Measurements from ENCODE around the gene ERRFI1.

- TF ChIP-seq FOXP2 (optimal IDR thresholded peaks at IDR 0.05; ENCODE audit: borderline replicate concordance, extremely low read depth, extremely low read length, insufficient read depth) (no peak), POLR2AphosphoS5 (IDR thresholded peaks at IDR 0.05; ENCODE audit: low read depth, low read length) (no peak; the same call in 1 of the 2 replicates)
- TF ChIP-seq, protein P1, sequence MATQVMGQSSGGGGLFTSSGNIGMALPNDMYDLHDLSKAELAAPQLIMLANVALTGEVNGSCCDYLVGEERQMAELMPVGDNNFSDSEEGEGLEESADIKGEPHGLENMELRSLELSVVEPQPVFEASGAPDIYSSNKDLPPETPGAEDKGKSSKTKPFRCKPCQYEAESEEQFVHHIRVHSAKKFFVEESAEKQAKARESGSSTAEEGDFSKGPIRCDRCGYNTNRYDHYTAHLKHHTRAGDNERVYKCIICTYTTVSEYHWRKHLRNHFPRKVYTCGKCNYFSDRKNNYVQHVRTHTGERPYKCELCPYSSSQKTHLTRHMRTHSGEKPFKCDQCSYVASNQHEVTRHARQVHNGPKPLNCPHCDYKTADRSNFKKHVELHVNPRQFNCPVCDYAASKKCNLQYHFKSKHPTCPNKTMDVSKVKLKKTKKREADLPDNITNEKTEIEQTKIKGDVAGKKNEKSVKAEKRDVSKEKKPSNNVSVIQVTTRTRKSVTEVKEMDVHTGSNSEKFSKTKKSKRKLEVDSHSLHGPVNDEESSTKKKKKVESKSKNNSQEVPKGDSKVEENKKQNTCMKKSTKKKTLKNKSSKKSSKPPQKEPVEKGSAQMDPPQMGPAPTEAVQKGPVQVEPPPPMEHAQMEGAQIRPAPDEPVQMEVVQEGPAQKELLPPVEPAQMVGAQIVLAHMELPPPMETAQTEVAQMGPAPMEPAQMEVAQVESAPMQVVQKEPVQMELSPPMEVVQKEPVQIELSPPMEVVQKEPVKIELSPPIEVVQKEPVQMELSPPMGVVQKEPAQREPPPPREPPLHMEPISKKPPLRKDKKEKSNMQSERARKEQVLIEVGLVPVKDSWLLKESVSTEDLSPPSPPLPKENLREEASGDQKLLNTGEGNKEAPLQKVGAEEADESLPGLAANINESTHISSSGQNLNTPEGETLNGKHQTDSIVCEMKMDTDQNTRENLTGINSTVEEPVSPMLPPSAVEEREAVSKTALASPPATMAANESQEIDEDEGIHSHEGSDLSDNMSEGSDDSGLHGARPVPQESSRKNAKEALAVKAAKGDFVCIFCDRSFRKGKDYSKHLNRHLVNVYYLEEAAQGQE (IDR thresholded peaks at IDR 0.05; ENCODE audit: insufficient read depth in 1 of 2, low read depth in 2 of 2, low read length in 2 of 2): no peak
Measured at GRCh38 chr1:8025061-8025670, 943 bp downstream of the ERRFI1 start.

Data from PFSK-1 (cell line).